Measurements from ENCODE around the gene PRC1.

PRC1 gene

DNA sequence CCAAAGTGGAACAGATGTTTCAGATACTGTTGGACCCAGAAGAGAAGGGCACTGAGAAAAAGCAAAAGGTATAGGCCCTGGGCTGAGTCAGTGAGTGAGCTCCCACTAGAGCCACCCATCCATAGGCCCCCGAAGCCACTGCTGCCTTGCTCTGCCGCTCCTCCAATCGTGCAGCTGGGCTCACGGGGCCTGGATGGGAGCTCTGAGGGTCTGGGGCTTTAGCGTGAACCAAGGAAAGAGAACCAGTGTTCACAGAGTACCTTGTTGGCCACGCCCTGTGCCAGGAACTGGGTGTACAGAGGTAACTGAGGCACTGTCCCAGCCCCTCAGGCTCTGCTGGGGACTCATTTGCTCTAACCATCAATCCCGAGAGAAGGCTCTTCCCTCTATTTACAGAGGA, 54.6 kb downstream of the PRC1 start:
- no peak overlapping the region for H3K9ac ChIP-seq (ENCODE audit: low read length)
- H3K4me3 ChIP-seq (ENCODE audit: low read length): no peak overlapping the region
- no peaks in the 10 kb centered on the region for H3K27me3 ChIP-seq (ENCODE audit: control insufficient read depth, insufficient read depth, low read length)
- no peak overlapping the region for H3K27ac ChIP-seq (ENCODE audit: low read length)
- peaks cover 48% of the 10 kb centered on the region for H3K36me3 ChIP-seq (ENCODE audit: control insufficient read depth, low read depth, low read length)
- H3K4me1 ChIP-seq (ENCODE audit: control insufficient read depth, low read depth, low read length): peaks cover 8% of the 10 kb centered on the region
- H3K9me3 ChIP-seq (ENCODE audit: control insufficient read depth, low read depth, low read length): no peaks in the 10 kb centered on the region

DNA sequence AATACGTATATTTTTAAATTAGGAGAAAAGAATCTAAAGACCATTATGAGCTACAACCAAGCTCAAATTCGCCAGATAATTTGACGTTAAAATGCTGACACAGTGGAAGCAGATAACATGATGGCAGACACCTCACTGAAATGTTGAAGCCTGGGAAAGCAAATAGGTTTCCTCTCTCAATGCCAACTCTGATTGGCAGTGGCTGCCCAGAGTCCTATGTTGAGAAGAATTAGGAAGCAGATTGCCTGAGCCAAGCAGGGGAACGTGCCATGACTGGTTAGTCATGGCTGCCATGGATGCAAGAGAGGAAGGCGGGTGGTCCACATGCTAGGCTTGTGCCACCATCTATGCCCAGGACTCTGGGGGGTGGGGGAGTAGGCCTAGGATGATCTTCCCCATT, 56.1 kb downstream of the PRC1 start:
- Histone ChIP-seq H3K36me3 (ENCODE audit: control insufficient read depth, low read depth, low read length) (peaks cover 33% of the 10 kb centered on the region), H3K9ac (ENCODE audit: low read length) (no peak overlapping the region)

DNA sequence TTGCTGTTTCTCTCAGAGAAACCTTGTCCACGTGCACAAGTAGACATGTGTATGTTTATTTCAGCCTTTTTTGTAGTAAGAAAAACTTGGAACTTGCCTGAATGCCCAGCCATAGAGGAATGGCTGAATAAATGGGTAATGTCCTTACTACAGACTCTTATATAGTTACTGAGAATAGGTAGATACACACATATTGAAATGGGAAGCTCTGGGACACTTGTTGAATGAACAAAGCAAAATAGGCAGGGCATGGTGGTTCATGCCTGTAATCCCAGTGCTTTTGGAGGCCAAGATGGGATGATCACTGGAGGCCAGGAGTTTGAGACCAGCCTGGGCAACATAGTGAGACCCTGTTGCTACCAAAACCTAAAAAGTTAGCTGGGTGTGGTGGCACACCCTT, 57.5 kb downstream of the PRC1 start:
- Histone ChIP-seq H3K4me3 (ENCODE audit: low read length) (no peak overlapping the region), H3K4me1 (ENCODE audit: control insufficient read depth, low read depth, low read length) (peaks cover 11% of the 10 kb centered on the region), H3K9ac (ENCODE audit: low read length) (no peak overlapping the region), H3K27me3 (ENCODE audit: control insufficient read depth, insufficient read depth, low read length) (peaks cover 14% of the 10 kb centered on the region), H3K9me3 (ENCODE audit: control insufficient read depth, low read depth, low read length) (no peaks in the 10 kb centered on the region), H3K27ac (ENCODE audit: low read length) (no peak overlapping the region), H3K36me3 (ENCODE audit: control insufficient read depth, low read depth, low read length) (peaks cover 20% of the 10 kb centered on the region)

More for the DNA sequence above, 56.1 kb downstream of the PRC1 start:
- Histone ChIP-seq H3K4me1 (ENCODE audit: control insufficient read depth, low read depth, low read length) (peaks cover 11% of the 10 kb centered on the region), H3K9me3 (ENCODE audit: control insufficient read depth, low read depth, low read length) (no peaks in the 10 kb centered on the region), H3K27ac (ENCODE audit: low read length) (no peak overlapping the region), H3K4me3 (ENCODE audit: low read length) (no peak overlapping the region), H3K27me3 (ENCODE audit: control insufficient read depth, insufficient read depth, low read length) (peaks cover 8% of the 10 kb centered on the region)

DNA sequence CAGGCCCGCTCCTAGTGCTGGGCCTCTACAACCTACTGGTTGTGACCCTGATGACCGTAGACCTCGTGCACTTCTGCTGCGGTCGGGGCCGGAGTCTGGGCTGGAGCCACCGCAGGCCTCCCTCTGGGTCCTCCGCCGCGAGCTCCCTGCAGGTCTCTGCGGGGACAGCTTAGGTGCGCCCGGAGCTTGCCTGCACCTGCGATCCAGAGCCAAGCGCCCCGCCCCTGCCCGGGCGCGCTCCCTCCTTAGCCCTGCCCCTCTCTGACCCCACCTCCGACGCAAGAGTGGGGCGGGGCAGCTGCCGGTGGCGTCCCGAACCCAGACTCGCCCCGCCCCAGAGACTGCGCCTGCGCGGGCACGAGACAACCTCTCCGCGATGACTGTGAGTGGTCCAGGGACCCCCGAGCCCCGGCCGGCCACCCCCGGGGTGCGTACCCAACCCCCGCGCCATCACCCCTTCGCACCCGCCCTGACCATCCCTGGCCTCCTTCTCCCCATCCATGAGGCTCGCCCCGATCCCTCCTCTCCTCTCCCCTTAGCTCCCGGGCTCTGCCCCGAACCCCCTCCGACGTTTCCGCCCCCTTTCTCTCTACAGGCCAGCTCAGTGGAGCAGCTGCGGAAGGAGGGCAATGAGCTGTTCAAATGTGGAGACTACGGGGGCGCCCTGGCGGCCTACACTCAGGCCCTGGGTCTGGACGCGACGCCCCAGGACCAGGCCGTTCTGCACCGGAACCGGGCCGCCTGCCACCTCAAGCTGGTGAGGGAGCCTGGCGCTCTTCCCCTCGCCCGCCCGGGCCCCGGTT, 59.2 kb downstream of the PRC1 start, which contains the start of gene UNC45A:
Gene UNC45A (plus strand): TSS at position 337 of the 803 bp plus-strand sequence. CDS start 40 bp downstream, at position 377.
- H3K27me3 ChIP-seq (ENCODE audit: control insufficient read depth, insufficient read depth, low read length): peaks cover 14% of the 10 kb centered on the region
- H3K9me3 ChIP-seq (ENCODE audit: control insufficient read depth, low read depth, low read length): no peaks in the 10 kb centered on the region
- H3K4me3 ChIP-seq (ENCODE audit: low read length): peak within 1 kb of the TSS; percentile 73
- peaks cover 11% of the 10 kb centered on the region for H3K4me1 ChIP-seq (ENCODE audit: control insufficient read depth, low read depth, low read length)
- H3K36me3 ChIP-seq (ENCODE audit: control insufficient read depth, low read depth, low read length): peaks cover 10% of the 10 kb centered on the region
- no peak within 1 kb of the TSS for H3K27ac ChIP-seq (ENCODE audit: low read length)
- H3K9ac ChIP-seq (ENCODE audit: low read length): peak within 1 kb of the TSS; percentile 45

DNA sequence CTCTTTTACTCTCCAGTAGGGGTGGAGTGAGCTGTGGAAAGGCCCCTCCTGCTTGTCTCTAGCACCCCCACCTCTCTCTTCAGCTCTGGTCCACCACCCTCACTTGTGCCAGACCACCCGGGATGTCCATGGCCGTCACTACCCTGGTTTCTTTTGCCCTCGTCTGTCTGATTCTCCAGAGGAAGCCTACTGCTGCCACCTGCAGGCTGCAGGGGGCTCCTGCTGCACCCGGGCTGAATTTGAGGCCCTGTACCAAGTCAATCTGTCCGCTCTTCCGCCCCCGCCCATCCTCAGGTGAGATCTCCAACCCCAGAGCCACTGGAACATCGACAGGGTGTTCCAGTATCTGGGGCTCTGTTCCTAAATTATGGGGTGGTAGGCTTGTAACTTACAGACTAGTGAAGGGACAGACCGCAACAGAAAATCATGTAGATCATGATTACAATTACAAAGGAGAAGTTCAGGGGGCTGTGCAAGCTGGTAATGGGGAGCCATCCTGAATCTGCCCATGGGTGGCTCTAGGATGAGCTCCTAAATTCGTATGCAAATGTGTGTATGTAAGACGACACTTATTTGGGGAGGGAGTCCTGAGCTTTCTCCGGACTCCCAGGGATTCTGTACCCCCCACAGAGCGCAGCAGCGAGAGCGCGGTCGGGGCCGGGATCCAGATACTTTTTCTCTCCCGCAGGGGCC, 59.9 kb downstream of the PRC1 start:
- Histone ChIP-seq H3K36me3 (ENCODE audit: control insufficient read depth, low read depth, low read length) (peaks cover 2% of the 10 kb centered on the region), H3K4me1 (ENCODE audit: control insufficient read depth, low read depth, low read length) (peaks cover 11% of the 10 kb centered on the region), H3K9me3 (ENCODE audit: control insufficient read depth, low read depth, low read length) (no peaks in the 10 kb centered on the region), H3K4me3 (ENCODE audit: low read length) (peak overlapping the region; percentile 73), H3K9ac (ENCODE audit: low read length) (no peak overlapping the region), H3K27me3 (ENCODE audit: control insufficient read depth, insufficient read depth, low read length) (peaks cover 14% of the 10 kb centered on the region), H3K27ac (ENCODE audit: low read length) (no peak overlapping the region)

DNA sequence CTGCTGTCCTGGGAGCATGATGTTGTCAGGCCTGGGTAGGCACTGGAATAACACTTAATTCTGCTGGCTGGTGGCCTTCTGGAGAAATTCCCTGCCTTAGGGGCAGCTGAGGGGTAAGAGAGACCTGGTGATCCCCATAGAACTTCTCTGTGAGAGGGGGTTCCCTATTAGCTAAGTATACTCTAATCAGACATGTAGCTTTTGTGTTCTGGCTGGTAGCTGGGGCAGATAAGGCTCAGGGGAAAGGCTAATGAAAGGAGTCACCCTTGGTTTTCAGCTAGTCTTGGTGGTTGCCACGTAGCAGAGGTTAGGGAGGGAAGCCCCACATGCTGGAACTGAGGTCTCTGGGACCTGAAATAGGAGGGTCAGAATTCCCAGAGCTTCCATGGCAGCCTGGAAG, 61.0 kb downstream of the PRC1 start:
- Histone ChIP-seq H3K9ac (ENCODE audit: low read length) (no peak overlapping the region), H3K27me3 (ENCODE audit: control insufficient read depth, insufficient read depth, low read length) (peaks cover 14% of the 10 kb centered on the region), H3K9me3 (ENCODE audit: control insufficient read depth, low read depth, low read length) (no peaks in the 10 kb centered on the region), H3K4me3 (ENCODE audit: low read length) (no peak overlapping the region), H3K4me1 (ENCODE audit: control insufficient read depth, low read depth, low read length) (peaks cover 11% of the 10 kb centered on the region), H3K36me3 (ENCODE audit: control insufficient read depth, low read depth, low read length) (no peaks in the 10 kb centered on the region), H3K27ac (ENCODE audit: low read length) (no peak overlapping the region)

DNA sequence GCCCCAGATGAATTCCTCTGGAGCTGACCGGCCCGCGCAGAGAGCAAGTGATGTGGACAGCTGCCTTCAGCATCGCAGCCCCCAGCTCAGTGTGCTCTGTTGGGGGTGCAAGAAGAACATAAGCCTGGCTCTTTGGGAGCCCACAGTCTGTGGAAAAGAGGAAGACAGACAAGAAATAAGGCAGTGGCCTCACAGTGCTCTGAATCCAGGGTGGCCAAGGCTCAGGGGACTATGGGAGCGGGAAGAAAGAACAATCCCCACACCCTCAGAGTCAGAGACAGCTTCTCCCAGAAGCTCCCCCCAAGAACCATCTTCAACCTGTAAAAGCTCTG, 61.7 kb downstream of the PRC1 start:
- Histone ChIP-seq H3K36me3 (ENCODE audit: control insufficient read depth, low read depth, low read length) (no peaks in the 10 kb centered on the region), H3K27ac (ENCODE audit: low read length) (no peak overlapping the region), H3K27me3 (ENCODE audit: control insufficient read depth, insufficient read depth, low read length) (peaks cover 14% of the 10 kb centered on the region), H3K4me3 (ENCODE audit: low read length) (no peak overlapping the region), H3K4me1 (ENCODE audit: control insufficient read depth, low read depth, low read length) (peaks cover 11% of the 10 kb centered on the region), H3K9ac (ENCODE audit: low read length) (no peak overlapping the region), H3K9me3 (ENCODE audit: control insufficient read depth, low read depth, low read length) (no peaks in the 10 kb centered on the region)

DNA sequence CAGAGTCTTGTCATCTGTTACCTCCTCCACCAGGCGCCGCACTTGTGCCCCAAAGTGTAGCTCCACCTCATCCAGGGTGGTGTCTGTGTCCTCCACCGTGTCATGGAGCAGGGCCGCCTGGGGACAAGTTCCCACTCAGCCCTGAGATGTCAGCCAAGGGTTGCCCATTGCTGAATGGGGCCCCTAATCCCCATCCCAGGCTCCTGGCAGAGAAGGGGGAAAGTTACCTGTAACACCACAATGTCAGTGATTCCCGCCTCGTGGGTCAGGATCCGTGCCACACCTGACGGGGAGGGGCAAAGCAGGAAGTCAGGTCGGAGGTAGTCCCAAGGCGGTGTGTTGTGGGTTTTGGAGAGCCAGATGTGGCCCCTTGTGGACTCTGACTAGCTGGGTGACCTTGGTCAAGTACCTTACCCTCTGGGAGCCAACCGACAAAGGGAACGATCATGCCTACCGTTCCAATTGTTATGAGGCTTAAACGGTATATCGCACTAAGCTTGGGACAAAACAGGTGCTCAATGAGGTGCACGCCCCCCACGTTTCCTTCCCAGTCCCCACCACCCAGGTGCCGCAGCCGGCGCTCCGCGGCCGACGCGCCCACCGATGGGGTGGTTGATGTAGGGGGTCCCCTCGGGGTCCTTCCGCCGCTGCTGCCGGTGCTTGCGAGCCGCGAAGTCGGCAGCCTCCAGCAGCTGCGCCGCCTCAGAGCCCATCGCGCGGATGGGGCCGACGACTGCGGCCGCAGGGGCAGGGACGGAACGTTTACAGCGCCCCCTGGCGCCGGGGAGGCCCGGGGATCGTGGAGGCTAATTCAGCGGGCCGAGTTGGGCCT, 62.3 kb downstream of the PRC1 start, which contains the start of gene HDDC3:
Gene HDDC3 (minus strand): TSS at position 722 of the 832 bp plus-strand sequence. CDS start 9 bp downstream, at position 713.
- Histone ChIP-seq H3K9me3 (ENCODE audit: control insufficient read depth, low read depth, low read length) (no peaks in the 10 kb centered on the region), H3K27me3 (ENCODE audit: control insufficient read depth, insufficient read depth, low read length) (peaks cover 14% of the 10 kb centered on the region), H3K27ac (ENCODE audit: low read length) (no peak within 1 kb of the TSS), H3K36me3 (ENCODE audit: control insufficient read depth, low read depth, low read length) (no peaks in the 10 kb centered on the region), H3K4me1 (ENCODE audit: control insufficient read depth, low read depth, low read length) (peaks cover 11% of the 10 kb centered on the region), H3K4me3 (ENCODE audit: low read length) (peak within 1 kb of the TSS; percentile 65), H3K9ac (ENCODE audit: low read length) (peak within 1 kb of the TSS; percentile 35)

DNA sequence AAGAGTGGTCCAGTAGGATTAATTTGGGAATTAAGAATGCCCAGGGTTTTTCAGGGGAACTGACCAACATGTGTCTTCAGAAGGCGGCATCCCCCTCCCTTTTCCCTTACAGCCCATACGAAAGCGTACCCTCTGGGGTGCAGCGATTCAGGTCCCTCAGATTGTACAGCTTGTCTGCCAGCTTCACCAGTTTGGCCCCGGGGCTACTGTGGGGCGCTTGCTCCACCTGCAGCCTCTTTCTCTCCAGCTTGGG, 62.8 kb downstream of the PRC1 start:
- H3K36me3 ChIP-seq (ENCODE audit: control insufficient read depth, low read depth, low read length): no peaks in the 10 kb centered on the region
- H3K4me1 ChIP-seq (ENCODE audit: control insufficient read depth, low read depth, low read length): peaks cover 9% of the 10 kb centered on the region
- no peak overlapping the region for H3K27ac ChIP-seq (ENCODE audit: low read length)
- H3K9ac ChIP-seq (ENCODE audit: low read length): no peak overlapping the region
- H3K9me3 ChIP-seq (ENCODE audit: control insufficient read depth, low read depth, low read length): no peaks in the 10 kb centered on the region
- peak overlapping the region; percentile 65 for H3K4me3 ChIP-seq (ENCODE audit: low read length)
- H3K27me3 ChIP-seq (ENCODE audit: control insufficient read depth, insufficient read depth, low read length): peaks cover 14% of the 10 kb centered on the region

DNA sequence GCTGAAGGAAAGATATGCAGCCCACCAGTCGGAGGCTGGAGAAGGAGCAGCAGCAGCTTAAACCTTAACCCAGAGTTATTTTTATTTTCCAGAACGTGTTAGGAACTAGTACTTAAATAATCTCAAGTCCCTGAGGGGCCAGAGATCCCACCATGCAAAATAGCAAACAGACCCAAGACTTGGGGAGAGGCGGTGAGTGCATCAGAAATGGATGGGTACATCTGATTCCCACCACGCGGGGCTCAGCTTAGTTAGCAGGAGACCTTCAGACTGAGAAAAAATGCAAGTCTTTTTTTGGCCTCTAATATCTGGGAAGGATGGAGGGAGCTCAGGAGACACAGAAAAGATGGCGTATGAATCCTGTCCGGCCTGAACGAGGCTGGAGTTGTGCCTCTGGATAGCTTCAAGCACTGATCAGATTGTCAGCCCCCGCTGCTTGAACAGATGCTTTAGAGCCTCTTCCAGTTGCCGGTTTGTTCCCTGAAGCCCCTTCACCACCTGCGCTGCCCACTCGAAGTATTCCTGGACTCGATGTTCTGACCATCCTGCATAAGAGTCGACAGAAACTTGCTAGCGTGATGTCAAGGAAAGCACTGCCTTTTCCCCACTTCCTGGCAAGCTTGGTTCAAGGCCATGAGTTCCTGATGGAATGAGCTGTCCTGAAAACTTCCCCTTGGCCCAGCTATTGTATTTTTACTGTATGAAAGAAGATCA, 63.3 kb downstream of the PRC1 start:
- Histone ChIP-seq H3K4me3 (ENCODE audit: low read length) (peak overlapping the region; percentile 65), H3K9me3 (ENCODE audit: control insufficient read depth, low read depth, low read length) (no peaks in the 10 kb centered on the region), H3K27me3 (ENCODE audit: control insufficient read depth, insufficient read depth, low read length) (peaks cover 14% of the 10 kb centered on the region), H3K9ac (ENCODE audit: low read length) (no peak overlapping the region), H3K36me3 (ENCODE audit: control insufficient read depth, low read depth, low read length) (no peaks in the 10 kb centered on the region), H3K27ac (ENCODE audit: low read length) (no peak overlapping the region), H3K4me1 (ENCODE audit: control insufficient read depth, low read depth, low read length) (peaks cover 5% of the 10 kb centered on the region)

All from iPS-18a (cell line).